ENCODE results near the gene ZGPAT. TPM values are rescaled to one million over a fixed set of nuclear protein-coding genes. Genes with fewer than 3 reads are reported as not detected.

The ZGPAT gene
- total RNA-seq, 1 experiment from 2014 or later = 37.9 TPM

- Histone ChIP-seq H3K9me2 (replicated peaks; ENCODE audit: low read length) (no peaks in the 10 kb centered on the region), H3K79me2 (ENCODE audit: low read length) (0 out of 2 replicates have a peak, but pooled peaks cover 7% of the 10 kb centered on the region), H3K4me2 (ENCODE audit: low read length) (peak overlapping the region; percentile 89), H2AFZ (ENCODE audit: low read length) (peak overlapping the region; percentile 48; the same call in 1 of the 2 replicates), H3K9me3 (ENCODE audit: low read length) (no peaks in the 10 kb centered on the region), H3K9ac (ENCODE audit: low read length) (peak overlapping the region; percentile 79), H3K4me3 (ENCODE audit: low read length) (peak overlapping the region; percentile 63; the same call in 1 of the 2 replicates), H3F3A (ENCODE audit: low read length, unreplicated experiment) (no peaks in the 10 kb centered on the region), H3K27ac (ENCODE audit: low read length) (peak overlapping the region; percentile 95), H3K36me3 (ENCODE audit: low read depth, low read length) (0 out of 2 replicates have a peak, but pooled peaks cover 4% of the 10 kb centered on the region), H3K27me3 (ENCODE audit: low read length) (no peaks in the 10 kb centered on the region), H4K20me1 (ENCODE audit: low read length) (no peaks in the 10 kb centered on the region), H3K4me1 (ENCODE audit: insufficient read depth, low read length) (peaks cover 39% of the 10 kb centered on the region)
- TF ChIP-seq, protein P1, sequence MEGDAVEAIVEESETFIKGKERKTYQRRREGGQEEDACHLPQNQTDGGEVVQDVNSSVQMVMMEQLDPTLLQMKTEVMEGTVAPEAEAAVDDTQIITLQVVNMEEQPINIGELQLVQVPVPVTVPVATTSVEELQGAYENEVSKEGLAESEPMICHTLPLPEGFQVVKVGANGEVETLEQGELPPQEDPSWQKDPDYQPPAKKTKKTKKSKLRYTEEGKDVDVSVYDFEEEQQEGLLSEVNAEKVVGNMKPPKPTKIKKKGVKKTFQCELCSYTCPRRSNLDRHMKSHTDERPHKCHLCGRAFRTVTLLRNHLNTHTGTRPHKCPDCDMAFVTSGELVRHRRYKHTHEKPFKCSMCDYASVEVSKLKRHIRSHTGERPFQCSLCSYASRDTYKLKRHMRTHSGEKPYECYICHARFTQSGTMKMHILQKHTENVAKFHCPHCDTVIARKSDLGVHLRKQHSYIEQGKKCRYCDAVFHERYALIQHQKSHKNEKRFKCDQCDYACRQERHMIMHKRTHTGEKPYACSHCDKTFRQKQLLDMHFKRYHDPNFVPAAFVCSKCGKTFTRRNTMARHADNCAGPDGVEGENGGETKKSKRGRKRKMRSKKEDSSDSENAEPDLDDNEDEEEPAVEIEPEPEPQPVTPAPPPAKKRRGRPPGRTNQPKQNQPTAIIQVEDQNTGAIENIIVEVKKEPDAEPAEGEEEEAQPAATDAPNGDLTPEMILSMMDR (conservative IDR thresholded peaks at IDR 0.05; ENCODE audit: low read depth, low read length) = no peak
- TF ChIP-seq EZH2 (IDR thresholded peaks at IDR 0.05; ENCODE audit: low read length, unreplicated experiment) (no peak), EZH2phosphoT487 (IDR thresholded peaks at IDR 0.05; ENCODE audit: borderline replicate concordance, low read length) (no peak)
- ChIA-PET CTCF (interaction anchor here (0.6 kb wide), 1 partner anchor 340 kb away, joined by 3 read pairs; no protein-coding TSS in a partner anchor), POLR2A (ENCODE audit: unreplicated experiment) (interaction anchor here (0.6 to 1.2 kb wide), 6 partner anchors 10 to 175 kb away, joined by 3 to 7 read pairs (median 3); no protein-coding TSS in a partner anchor)
- intact Hi-C loops (cut with micrococcal nuclease) = no loop called here
- BruUV-seq (replicated peaks) = no TSS peak
- DNase-seq = peak; percentile 90
- ATAC-seq = peak; percentile 47
These were observed 8.9 kb upstream of the ZGPAT start for GRCh38 chr20:63698739-63699465.

DNA sequence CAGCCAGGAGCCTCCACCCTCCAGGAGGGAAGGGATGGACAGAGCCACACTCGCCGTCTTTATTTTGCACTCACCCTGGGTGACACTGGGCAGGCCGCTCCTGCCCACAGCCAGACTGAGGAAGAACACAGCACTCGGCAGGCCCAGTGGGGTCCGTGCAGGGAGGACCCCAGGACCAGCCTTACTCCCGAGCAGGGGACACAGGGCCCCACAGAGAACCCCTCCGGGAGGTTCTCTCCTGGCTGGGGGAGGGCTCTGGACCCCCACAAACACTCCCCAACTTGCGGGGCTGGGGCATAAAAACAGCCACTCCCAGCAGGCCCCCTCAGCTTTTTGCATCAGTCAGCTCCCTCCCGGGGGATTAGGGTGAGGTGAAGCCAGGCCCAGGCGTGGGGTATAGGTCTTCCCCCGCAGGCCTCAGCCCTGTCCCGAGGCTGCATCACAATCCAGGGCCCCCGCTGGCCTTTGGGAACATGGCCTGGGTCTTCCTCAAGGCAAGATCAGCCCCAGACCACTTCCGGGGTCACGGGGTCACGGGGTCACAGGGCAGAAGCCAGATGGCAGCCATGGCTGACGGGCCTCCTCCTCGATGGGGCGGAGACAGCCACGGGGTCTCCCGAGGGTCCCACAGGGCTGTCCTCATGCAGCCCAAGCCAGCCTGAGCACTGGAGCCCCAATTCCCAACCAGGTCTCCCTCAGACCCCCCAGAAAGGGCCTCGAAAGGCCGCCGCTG is 8.2 kb upstream of the ZGPAT start:
- ATAC-seq (peak; percentile 12; the same call in 1 of the 2 replicates), DNase-seq (no peak)
- Histone ChIP-seq H2AFZ (ENCODE audit: low read length) (0 out of 2 replicates have a peak overlapping the region, but pooled peaks have one; percentile 48), H3K79me2 (ENCODE audit: low read length) (0 out of 2 replicates have a peak, but pooled peaks cover 8% of the 10 kb centered on the region), H3K36me3 (ENCODE audit: low read depth, low read length) (peaks cover 10% of the 10 kb centered on the region; the same call in 1 of the 2 replicates), H3K27me3 (ENCODE audit: low read length) (no peaks in the 10 kb centered on the region), H3K4me2 (ENCODE audit: low read length) (peak overlapping the region; percentile 89), H3K9ac (ENCODE audit: low read length) (peak overlapping the region; percentile 79), H3K9me2 (replicated peaks; ENCODE audit: low read length) (no peaks in the 10 kb centered on the region), H3K9me3 (ENCODE audit: low read length) (no peaks in the 10 kb centered on the region), H3K4me1 (ENCODE audit: insufficient read depth, low read length) (peaks cover 39% of the 10 kb centered on the region), H3K4me3 (ENCODE audit: low read length) (no peak overlapping the region), H3F3A (ENCODE audit: low read length, unreplicated experiment) (no peaks in the 10 kb centered on the region), H4K20me1 (ENCODE audit: low read length) (no peaks in the 10 kb centered on the region), H3K27ac (ENCODE audit: low read length) (peak overlapping the region; percentile 95)
- TF ChIP-seq EZH2phosphoT487 (IDR thresholded peaks at IDR 0.05; ENCODE audit: borderline replicate concordance, low read length) (no peak), EZH2 (IDR thresholded peaks at IDR 0.05; ENCODE audit: low read length, unreplicated experiment) (no peak)
- TF ChIP-seq, protein P1 (conservative IDR thresholded peaks at IDR 0.05; ENCODE audit: low read depth, low read length) = no peak
- ChIA-PET POLR2A (ENCODE audit: unreplicated experiment) (interaction anchor here (0.6 to 1.1 kb wide), 2 partner anchors 17 to 176 kb away, joined by 3 read pairs; no protein-coding TSS in a partner anchor), CTCF (no interaction called here)
- TSS peak; percentile 14 for BruUV-seq (replicated peaks)
- intact Hi-C loops (cut with micrococcal nuclease) = no loop called here
